Stimulated activated naive CD4-positive, alpha-beta T cell treated with Interleukin-2 at 50 U/mL for 16 hours (primary cell): ENCODE data around the gene CCL17.
"Not testable (repeated sequence)": the region's sequence is repeated elsewhere in the genome, so short reads cannot be mapped to it uniquely, and the experiment has no call there.

Experiments
- DNase-seq: peaks from one replicate; lab custom pipeline; 2025; lab: John Stamatoyannopoulos, UW

The CCL17 gene

GRCh38 chr16:57396786-57397185, 7.8 kb upstream of the CCL17 start:
- no peak for DNase-seq

GRCh38 chr16:57397493-57397892, 7.1 kb upstream of the CCL17 start:
- DNase-seq, result not testable (repeated sequence)

GRCh38 chr16:57401943-57402640, 2.5 kb upstream of the CCL17 start:
- no peak for DNase-seq

GRCh38 chr16:57405097-57405496, 530 bp downstream of the CCL17 start:
- no peak for DNase-seq

- no peak for DNase-seq
These were observed 2.3 kb downstream of the CCL17 start for GRCh38 chr16:57406881-57407280.

- DNase-seq, result no peak
These were observed 3.2 kb downstream of the CCL17 start for GRCh38 chr16:57407521-57408353.

- DNase-seq, result no peak
These were observed 4.5 kb downstream of the CCL17 start for GRCh38 chr16:57409065-57409464.

- DNase-seq, result no peak
These were observed 5.5 kb downstream of the CCL17 start for GRCh38 chr16:57409870-57410587.

GRCh38 chr16:57411362-57411976, 6.9 kb downstream of the CCL17 start:
- DNase-seq, result no peak

- no peak for DNase-seq
These were observed 8.0 kb downstream of the CCL17 start for GRCh38 chr16:57412584-57412983.

GRCh38 chr16:57413301-57413730, 8.7 kb downstream of the CCL17 start:
- DNase-seq, result no peak

- DNase-seq, result no peak
These were observed 9.2 kb downstream of the CCL17 start for GRCh38 chr16:57413733-57414132.

GRCh38 chr16:57416084-57416483, 11.5 kb downstream of the CCL17 start:
- DNase-seq, result no peak

- DNase-seq, result no peak
These were observed 14.9 kb downstream of the CCL17 start for GRCh38 chr16:57419506-57419905.

- no peak for DNase-seq
These were observed 17.7 kb downstream of the CCL17 start for GRCh38 chr16:57422026-57422944.

- no peak for DNase-seq
These were observed 18.6 kb downstream of the CCL17 start for GRCh38 chr16:57423152-57423551.

- DNase-seq, result no peak
These were observed 20.0 kb downstream of the CCL17 start for GRCh38 chr16:57424583-57424982.

- no peak for DNase-seq
These were observed 21.8 kb downstream of the CCL17 start for GRCh38 chr16:57426356-57426755.

- no peak for DNase-seq
These were observed 22.7 kb downstream of the CCL17 start for GRCh38 chr16:57427307-57427706.

GRCh38 chr16:57427824-57428223, 23.3 kb downstream of the CCL17 start:
- no peak for DNase-seq

GRCh38 chr16:57430955-57431354, 26.4 kb downstream of the CCL17 start:
- DNase-seq, result no peak
